Uterus (tissue), 2 donors: ENCODE data around the gene CPVL.

Experiments
- CTCF ChIP-seq, 4 experiments: fragments of 200-600 bp in 2 of 4; fragments of 450-650 bp in 2 of 4; sonication (generic) in 2 of 4; IDR thresholded peaks; one replicate each; pipeline ENCODE4 v1.5.1; 2016 to 2019; ENCODE audit warnings: antibody characterized with exemption in 4 of 4, mild to moderate bottlenecking in 2 of 4, moderate library complexity in 1 of 4
- POLR2A ChIP-seq, 2 donors: fragments of 450-650 bp; IDR thresholded peaks; one replicate each; pipeline ENCODE4 v1.6.1; 2016; ENCODE audit warnings: antibody characterized with exemption in 2 of 2, mild to moderate bottlenecking in 1 of 2, moderate library complexity in 1 of 2

- no peak for TF ChIP-seq CTCF (IDR thresholded peaks at IDR 0.05)
- no peak for TF ChIP-seq POLR2A (IDR thresholded peaks at IDR 0.05)
Observed at GRCh38 chr7:28973591-28973990, 172.7 kb downstream of the CPVL start.
